OCI-LY1 (cell line): ENCODE results near the gene WWOX.

Experiments
- H2AFZ ChIP-seq: fragments of 200-600 bp; sonication (generic), shearing (Covaris generic); 2 replicates; pipeline ENCODE4 v1.6.0; 2014; ENCODE audit warnings: antibody characterized with exemption, mild to moderate bottlenecking, low read length
- H3F3A ChIP-seq: fragments of 200-600 bp; sonication (generic), shearing (Covaris generic); 2 replicates; pipeline ENCODE4 v1.6.0; 2014; ENCODE audit warnings: mild to moderate bottlenecking, antibody characterized with exemption, low read length, moderate library complexity; ENCODE audit not compliant: insufficient read depth
- H3K27ac ChIP-seq: fragments of 200-600 bp; sonication (generic); 2 replicates; pipeline ENCODE4 v1.5.1; 2014; ENCODE audit warnings: low read length, mixed run types, mild to moderate bottlenecking, low read depth; ENCODE audit not compliant: poor library complexity, severe bottlenecking
- H3K27me3 ChIP-seq: fragments of 200-600 bp; sonication (generic); 2 replicates; pipeline ENCODE4 v1.6.0; 2014; ENCODE audit warnings: antibody characterized with exemption, mild to moderate bottlenecking, low read length, moderate library complexity; ENCODE audit not compliant: insufficient read depth
- H3K36me3 ChIP-seq: fragments of 200-600 bp; sonication (generic); 2 replicates; pipeline ENCODE4 v1.6.1; 2014; ENCODE audit warnings: mild to moderate bottlenecking, antibody characterized with exemption, low read length, moderate library complexity, mixed read lengths; ENCODE audit not compliant: insufficient read depth
- H3K4me1 ChIP-seq: fragments of 200-600 bp; sonication (generic); 2 replicates; pipeline ENCODE4 v1.5.1; 2014; ENCODE audit warnings: mild to moderate bottlenecking, low read length, moderate library complexity; ENCODE audit not compliant: insufficient read depth, severe bottlenecking
- H3K4me2 ChIP-seq: fragments of 200-600 bp; sonication (generic), shearing (Covaris generic); 2 replicates; pipeline ENCODE4 v1.6.1; 2014; ENCODE audit warnings: low read length
- H3K4me3 ChIP-seq: fragments of 200-600 bp; sonication (generic); 2 replicates; pipeline ENCODE4 v1.5.1; 2014; ENCODE audit warnings: low read length, low read depth, mild to moderate bottlenecking, mixed read lengths; ENCODE audit not compliant: poor library complexity, severe bottlenecking
- H3K79me2 ChIP-seq: fragments of 200-600 bp; shearing (Covaris generic); 2 replicates; pipeline ENCODE4 v1.6.1; 2016; ENCODE audit warnings: mixed run types, low read length, mixed read lengths; ENCODE audit not compliant: insufficient read depth
- H3K9ac ChIP-seq: fragments of 200-600 bp; sonication (generic), shearing (Covaris generic); 2 replicates; pipeline ENCODE4 v1.6.1; 2014; ENCODE audit warnings: mild to moderate bottlenecking, low read length, mixed read lengths
- H3K9me2 ChIP-seq: fragments of 200-600 bp; sonication (generic), shearing (Covaris generic); 2 replicates; pipeline ENCODE4 v1.6.1; 2014; ENCODE audit warnings: low read depth, mild to moderate bottlenecking, low read length, mixed read lengths
- H3K9me3 ChIP-seq: fragments of 200-600 bp; shearing (Covaris generic); 2 replicates; pipeline ENCODE4 v1.6.1; 2014; ENCODE audit warnings: low read length, mixed read lengths
- H4K20me1 ChIP-seq: fragments of 200-600 bp; sonication (generic), shearing (Covaris generic); 2 replicates; pipeline ENCODE4 v1.6.0; 2016; ENCODE audit warnings: mild to moderate bottlenecking, low read length; ENCODE audit not compliant: insufficient read depth
- EZH2 ChIP-seq: fragments of 200-600 bp; sonication (generic), shearing (Covaris generic); IDR thresholded peaks from 2 replicates; pipeline ENCODE4 v1.8.0; 2017; ENCODE audit warnings: borderline replicate concordance, mixed run types, mild to moderate bottlenecking, antibody characterized with exemption, low read length, moderate library complexity, mixed read lengths
- TF ChIP-seq, protein P1 (sequence below): fragments of 200-600 bp; sonication (generic), shearing (Covaris generic); IDR thresholded peaks from 2 replicates; pipeline ENCODE4 v1.5.1; 2017; ENCODE audit warnings: mild to moderate bottlenecking, antibody characterized with exemption, low read length, moderate library complexity, mixed read lengths

WWOX gene

DNA sequence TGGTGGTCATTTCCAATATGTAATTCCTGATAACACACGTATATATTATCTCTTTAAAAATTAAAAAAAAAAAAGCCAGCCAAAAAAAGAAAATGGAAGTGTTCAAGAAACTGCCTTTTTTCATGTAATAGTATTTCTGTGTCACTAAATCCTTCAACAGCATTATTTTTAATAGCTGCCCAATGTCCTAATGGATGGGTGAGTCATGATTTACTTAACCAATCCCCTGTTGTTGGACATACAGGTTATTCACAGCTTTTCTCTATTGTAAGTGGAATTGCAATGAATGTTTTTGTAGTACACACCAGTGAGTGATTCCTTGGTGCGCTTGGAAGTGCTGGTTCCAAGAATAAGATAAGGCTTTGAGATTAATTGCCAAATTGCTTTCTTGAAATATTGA is 124.9 kb downstream of the WWOX start:
- Histone ChIP-seq H3K9me2 (no peaks in the 10 kb centered on the region), H3F3A (no peaks in the 10 kb centered on the region)
- TF ChIP-seq EZH2: no peak
- TF ChIP-seq, protein P1, sequence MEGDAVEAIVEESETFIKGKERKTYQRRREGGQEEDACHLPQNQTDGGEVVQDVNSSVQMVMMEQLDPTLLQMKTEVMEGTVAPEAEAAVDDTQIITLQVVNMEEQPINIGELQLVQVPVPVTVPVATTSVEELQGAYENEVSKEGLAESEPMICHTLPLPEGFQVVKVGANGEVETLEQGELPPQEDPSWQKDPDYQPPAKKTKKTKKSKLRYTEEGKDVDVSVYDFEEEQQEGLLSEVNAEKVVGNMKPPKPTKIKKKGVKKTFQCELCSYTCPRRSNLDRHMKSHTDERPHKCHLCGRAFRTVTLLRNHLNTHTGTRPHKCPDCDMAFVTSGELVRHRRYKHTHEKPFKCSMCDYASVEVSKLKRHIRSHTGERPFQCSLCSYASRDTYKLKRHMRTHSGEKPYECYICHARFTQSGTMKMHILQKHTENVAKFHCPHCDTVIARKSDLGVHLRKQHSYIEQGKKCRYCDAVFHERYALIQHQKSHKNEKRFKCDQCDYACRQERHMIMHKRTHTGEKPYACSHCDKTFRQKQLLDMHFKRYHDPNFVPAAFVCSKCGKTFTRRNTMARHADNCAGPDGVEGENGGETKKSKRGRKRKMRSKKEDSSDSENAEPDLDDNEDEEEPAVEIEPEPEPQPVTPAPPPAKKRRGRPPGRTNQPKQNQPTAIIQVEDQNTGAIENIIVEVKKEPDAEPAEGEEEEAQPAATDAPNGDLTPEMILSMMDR: no peak

DNA sequence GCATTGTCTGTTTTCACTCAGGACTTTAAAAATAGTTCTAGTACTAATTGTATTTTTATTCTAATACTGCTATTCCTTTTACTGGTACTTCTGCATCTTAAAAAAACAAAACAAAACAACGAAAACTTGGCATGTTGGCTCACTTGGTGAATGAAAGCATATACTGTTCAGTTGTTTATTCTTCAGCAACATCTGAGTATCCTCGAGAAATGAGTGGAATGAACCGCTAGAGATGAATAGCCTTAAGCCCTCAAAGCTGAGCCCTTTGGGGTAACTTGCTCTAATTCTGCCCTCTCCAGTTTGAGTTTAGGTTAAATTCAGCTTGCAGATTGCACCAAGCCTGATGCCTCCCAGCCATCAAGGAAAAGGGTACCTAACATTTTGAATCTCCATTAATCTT is 126.5 kb downstream of the WWOX start:
- H3K36me3 ChIP-seq: no peaks in the 10 kb centered on the region
- H3K4me1 ChIP-seq: no peaks in the 10 kb centered on the region
- no peaks in the 10 kb centered on the region for H3K79me2 ChIP-seq
- no peak overlapping the region for H3K9ac ChIP-seq
- no peaks in the 10 kb centered on the region for H4K20me1 ChIP-seq
- H3F3A ChIP-seq: no peaks in the 10 kb centered on the region
- H3K4me2 ChIP-seq: no peak overlapping the region
- TF ChIP-seq EZH2: no peak
- TF ChIP-seq, protein P1: no peak
- no peak overlapping the region for H3K27ac ChIP-seq
- H2AFZ ChIP-seq: no peak overlapping the region
- H3K4me3 ChIP-seq: no peak overlapping the region
- H3K9me2 ChIP-seq: no peaks in the 10 kb centered on the region
- no peaks in the 10 kb centered on the region for H3K27me3 ChIP-seq
- no peaks in the 10 kb centered on the region for H3K9me3 ChIP-seq

More for the DNA sequence above, 124.9 kb downstream of the WWOX start:
- no peak overlapping the region for H3K4me2 ChIP-seq
- no peaks in the 10 kb centered on the region for H3K79me2 ChIP-seq
- H3K27me3 ChIP-seq: no peaks in the 10 kb centered on the region
- no peaks in the 10 kb centered on the region for H3K4me1 ChIP-seq
- H2AFZ ChIP-seq: no peak overlapping the region
- H3K4me3 ChIP-seq: no peak overlapping the region
- no peak overlapping the region for H3K27ac ChIP-seq
- H3K36me3 ChIP-seq: no peaks in the 10 kb centered on the region; the same call in 1 of the 2 replicates
- no peaks in the 10 kb centered on the region for H4K20me1 ChIP-seq
- no peaks in the 10 kb centered on the region for H3K9me3 ChIP-seq
- no peak overlapping the region for H3K9ac ChIP-seq

DNA sequence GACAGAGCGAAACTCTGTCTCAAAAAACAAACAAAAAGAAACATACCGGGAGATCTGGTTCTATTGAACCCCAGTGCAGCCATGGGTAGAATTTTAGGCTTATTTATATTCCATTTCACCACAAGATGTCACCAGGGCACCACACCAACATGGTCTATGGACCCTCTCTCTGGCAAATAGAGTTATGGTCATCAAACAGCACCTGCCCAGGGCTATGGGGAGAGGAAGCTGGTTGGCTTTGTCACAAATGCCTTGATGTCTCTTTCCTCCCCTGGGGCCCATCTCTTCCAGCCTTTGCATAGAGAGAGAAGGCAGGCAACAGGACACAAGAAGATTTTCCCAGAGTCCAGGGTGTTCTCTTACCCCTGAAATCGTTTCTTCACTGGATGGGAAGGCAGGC is 128.4 kb downstream of the WWOX start:
- H3K9ac ChIP-seq: no peak overlapping the region
- H3K36me3 ChIP-seq: no peaks in the 10 kb centered on the region
- no peaks in the 10 kb centered on the region for H4K20me1 ChIP-seq
- no peaks in the 10 kb centered on the region for H3K4me1 ChIP-seq
- no peak overlapping the region for H3K4me3 ChIP-seq
- no peaks in the 10 kb centered on the region for H3K79me2 ChIP-seq
- no peak overlapping the region for H2AFZ ChIP-seq
- no peak for TF ChIP-seq EZH2
- TF ChIP-seq, protein P1: peak; percentile 23; the same call in 1 of the 2 replicates
- H3K9me3 ChIP-seq: no peaks in the 10 kb centered on the region
- H3F3A ChIP-seq: no peaks in the 10 kb centered on the region
- H3K9me2 ChIP-seq: no peaks in the 10 kb centered on the region
- H3K27me3 ChIP-seq: no peaks in the 10 kb centered on the region
- H3K27ac ChIP-seq: no peak overlapping the region
- no peak overlapping the region for H3K4me2 ChIP-seq
